IPS DF 6.9 (cell line): ENCODE measurements around the gene CCNF.

ENCODE experiments used
- DNase-seq: peaks from one replicate; pipeline ENCODE4 v3.0.0-alpha.2; 2013; ENCODE audit warnings: low read depth, low spot score
- H3K27ac ChIP-seq: one replicate; pipeline ENCODE4 v1.5.1; 2013; ENCODE audit warnings: low read length, control low read depth
- H3K27me3 ChIP-seq: 2 replicates; pipeline ENCODE4 v1.6.1; 2013; ENCODE audit warnings: mild to moderate bottlenecking, low read length; ENCODE audit not compliant: control insufficient read depth, insufficient read depth
- H3K36me3 ChIP-seq: 2 replicates; pipeline ENCODE4 v1.6.1; 2013; ENCODE audit warnings: low read length; ENCODE audit not compliant: control insufficient read depth, insufficient read depth
- H3K4me1 ChIP-seq: 2 replicates; pipeline ENCODE4 v1.6.1; 2013; ENCODE audit warnings: low read length; ENCODE audit not compliant: control insufficient read depth, insufficient read depth
- H3K4me3 ChIP-seq: 2 replicates; pipeline ENCODE4 v1.5.1; 2013; ENCODE audit warnings: mild to moderate bottlenecking, low read length
- H3K9me3 ChIP-seq: 2 replicates; pipeline ENCODE4 v1.6.1; 2013; ENCODE audit warnings: low read length, inconsistent platforms; ENCODE audit not compliant: control insufficient read depth, insufficient read depth
- WGBS: extraction: QIAGEN DNeasy Blood & Tissue Kit; methylation state at CpG from one replicate; pipeline ENCODE4 v1.1.7; 2013; ENCODE audit warnings: mixed read lengths, missing lambda C conversion rate; ENCODE audit not compliant: insufficient read length, insufficient coverage; 5-methylcytosine and 5-hydroxymethylcytosine counted together

CCNF gene

DNA sequence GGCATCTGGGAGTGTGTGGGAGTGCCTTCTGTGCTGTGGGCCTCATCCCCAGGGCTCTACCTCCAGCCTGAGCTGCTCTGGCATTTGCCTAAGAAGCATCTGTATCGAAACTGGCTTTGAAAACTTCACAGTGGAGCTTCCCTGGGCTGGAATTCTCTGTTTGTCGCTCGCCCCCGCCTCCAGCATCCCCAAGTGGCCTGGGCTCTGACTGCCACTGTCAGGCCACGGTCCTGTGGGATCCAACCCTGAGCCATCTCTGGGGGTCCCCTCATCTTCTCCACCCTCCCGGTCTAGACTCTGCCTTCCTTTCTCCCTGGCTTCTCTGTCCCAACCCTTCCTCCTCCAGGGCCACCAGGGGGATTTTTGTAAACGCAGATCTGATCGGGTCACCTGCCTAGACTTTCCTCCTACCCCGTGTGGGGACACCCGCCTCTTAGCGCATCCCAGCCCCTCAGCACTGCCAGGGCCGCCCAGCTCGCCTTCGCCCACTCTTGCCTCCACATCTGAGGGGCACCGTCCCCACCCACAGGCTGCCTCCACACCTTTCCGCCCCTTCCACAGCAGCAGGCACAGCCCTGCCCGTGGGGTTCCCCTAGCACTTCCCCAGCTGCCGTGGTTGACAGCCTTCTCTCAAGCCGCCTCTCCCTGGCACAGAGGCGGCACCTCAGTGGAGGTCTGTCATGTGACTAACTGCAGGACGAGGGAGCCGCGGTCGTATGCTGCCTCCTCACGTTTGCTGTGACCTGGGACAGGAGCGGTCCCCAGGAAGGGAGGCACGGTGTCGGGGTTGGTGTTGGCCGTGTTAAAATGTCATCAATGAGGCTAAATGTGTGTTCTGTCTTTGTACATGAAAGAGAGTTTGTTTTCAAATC, 57.6 kb downstream of the CCNF start:
- no CpG with 5 or more reads among the region's 29 CpGs for WGBS
- Histone ChIP-seq H3K36me3 (no peaks in the 10 kb centered on the region), H3K4me3 (no peak overlapping the region), H3K9me3 (no peaks in the 10 kb centered on the region), H3K27me3 (no peaks in the 10 kb centered on the region), H3K27ac (no peak overlapping the region), H3K4me1 (no peaks in the 10 kb centered on the region)
- DNase-seq: no peak

DNA sequence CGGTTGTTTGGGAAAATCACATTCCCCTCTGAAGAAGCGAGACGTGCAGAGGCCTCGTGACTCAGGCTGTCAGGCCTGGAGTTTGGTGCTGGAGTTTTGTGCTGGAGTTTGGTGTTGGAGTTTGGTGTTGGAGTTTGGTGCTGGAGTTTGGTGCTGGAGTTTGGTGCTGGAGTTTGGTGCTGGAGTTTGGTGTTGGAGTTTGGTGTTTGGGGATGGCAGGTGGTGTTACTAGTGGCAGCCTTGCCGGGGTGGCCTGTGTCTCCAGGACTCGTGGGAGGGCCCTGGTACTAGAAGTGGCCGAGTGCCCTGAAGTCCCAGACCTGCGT, 58.2 kb downstream of the CCNF start:
- H3K27ac ChIP-seq: no peak overlapping the region
- WGBS: no CpG with 5 or more reads among the region's 8 CpGs
- no peak for DNase-seq
- no peaks in the 10 kb centered on the region for H3K36me3 ChIP-seq
- H3K4me3 ChIP-seq: no peak overlapping the region
- H3K27me3 ChIP-seq: no peaks in the 10 kb centered on the region
- H3K9me3 ChIP-seq: no peaks in the 10 kb centered on the region
- no peaks in the 10 kb centered on the region for H3K4me1 ChIP-seq

- no peaks in the 10 kb centered on the region for H3K4me1 ChIP-seq
- no peak overlapping the region for H3K27ac ChIP-seq
- WGBS: no CpG with 5 or more reads among the region's 15 CpGs
- no peaks in the 10 kb centered on the region for H3K9me3 ChIP-seq
- H3K4me3 ChIP-seq: no peak overlapping the region
- no peaks in the 10 kb centered on the region for H3K36me3 ChIP-seq
- no peaks in the 10 kb centered on the region for H3K27me3 ChIP-seq
- no peak for DNase-seq
These were observed 58.8 kb downstream of the CCNF start for GRCh38 chr16:2487903-2488531.

DNA sequence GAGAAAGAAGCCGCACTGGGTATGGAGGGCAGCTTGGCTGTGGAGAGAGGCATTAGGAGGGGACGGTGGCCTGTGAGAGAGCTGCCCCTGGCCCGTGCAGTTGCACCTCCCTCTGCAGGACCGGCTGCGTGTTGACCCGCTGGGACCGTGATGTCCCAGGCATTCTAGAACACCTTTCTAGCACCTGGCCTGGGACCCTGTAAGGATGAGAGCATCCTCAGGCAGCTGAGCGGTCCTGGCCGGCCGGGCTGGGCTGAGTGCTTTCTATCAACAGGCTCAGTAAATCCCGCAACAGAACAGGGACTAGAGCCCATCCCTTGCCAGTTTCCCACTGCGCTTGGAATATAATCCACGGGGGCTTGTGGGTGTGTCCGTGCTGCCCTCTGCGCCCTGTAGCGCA, 60.3 kb downstream of the CCNF start:
- no peaks in the 10 kb centered on the region for H3K27me3 ChIP-seq
- no peaks in the 10 kb centered on the region for H3K4me1 ChIP-seq
- no CpG with 5 or more reads among the region's 16 CpGs for WGBS
- DNase-seq: no peak
- no peak overlapping the region for H3K27ac ChIP-seq
- no peak overlapping the region for H3K4me3 ChIP-seq
- H3K9me3 ChIP-seq: no peaks in the 10 kb centered on the region
- no peaks in the 10 kb centered on the region for H3K36me3 ChIP-seq

- no CpG with 5 or more reads among the region's 23 CpGs for WGBS
These were observed 61.2 kb downstream of the CCNF start for GRCh38 chr16:2490190-2491105.

GRCh38 chr16:2492292-2492691, 63.0 kb downstream of the CCNF start:
- Histone ChIP-seq H3K36me3 (peaks cover 11% of the 10 kb centered on the region), H3K27me3 (no peaks in the 10 kb centered on the region), H3K4me1 (no peaks in the 10 kb centered on the region), H3K27ac (no peak overlapping the region), H3K9me3 (no peaks in the 10 kb centered on the region), H3K4me3 (no peak overlapping the region)
- WGBS: no CpG with 5 or more reads among the region's 13 CpGs
- no peak for DNase-seq

More at GRCh38 chr16:2490190-2491105, 61.2 kb downstream of the CCNF start:
- Histone ChIP-seq H3K27ac (no peak overlapping the region), H3K27me3 (no peaks in the 10 kb centered on the region), H3K4me3 (no peak overlapping the region; the same call in 1 of the 2 replicates), H3K36me3 (no peaks in the 10 kb centered on the region), H3K4me1 (no peaks in the 10 kb centered on the region), H3K9me3 (no peaks in the 10 kb centered on the region)
- DNase-seq: no peak

- H3K27ac ChIP-seq: no peak overlapping the region
- no peaks in the 10 kb centered on the region for H3K27me3 ChIP-seq
- H3K9me3 ChIP-seq: no peaks in the 10 kb centered on the region
- no CpG with 5 or more reads among the region's 6 CpGs for WGBS
- H3K4me3 ChIP-seq: no peak overlapping the region
- peaks cover 16% of the 10 kb centered on the region for H3K36me3 ChIP-seq
- DNase-seq: no peak
- no peaks in the 10 kb centered on the region for H3K4me1 ChIP-seq
These were observed 64.4 kb downstream of the CCNF start for GRCh38 chr16:2493605-2494004.

DNA sequence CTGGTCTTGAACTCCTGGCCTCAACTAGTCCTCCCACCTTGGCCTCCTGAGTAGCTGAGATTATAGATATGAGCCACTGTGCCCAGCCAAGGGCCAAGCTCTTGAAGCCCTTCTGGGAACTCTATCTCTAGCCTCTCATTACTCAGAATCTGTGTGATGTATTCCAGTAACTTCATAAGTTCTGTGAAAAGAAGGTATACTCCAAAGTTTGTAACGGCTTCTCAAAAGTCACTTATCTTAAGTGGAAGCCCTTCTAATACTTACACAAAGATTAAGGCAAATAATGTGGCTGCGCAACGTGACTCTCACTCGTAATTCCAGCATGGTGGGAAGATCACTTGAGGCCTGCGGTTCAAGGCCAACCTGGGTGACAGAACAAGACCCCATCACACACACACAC, 65.4 kb downstream of the CCNF start:
- no CpG with 5 or more reads among the region's 5 CpGs for WGBS

DNA sequence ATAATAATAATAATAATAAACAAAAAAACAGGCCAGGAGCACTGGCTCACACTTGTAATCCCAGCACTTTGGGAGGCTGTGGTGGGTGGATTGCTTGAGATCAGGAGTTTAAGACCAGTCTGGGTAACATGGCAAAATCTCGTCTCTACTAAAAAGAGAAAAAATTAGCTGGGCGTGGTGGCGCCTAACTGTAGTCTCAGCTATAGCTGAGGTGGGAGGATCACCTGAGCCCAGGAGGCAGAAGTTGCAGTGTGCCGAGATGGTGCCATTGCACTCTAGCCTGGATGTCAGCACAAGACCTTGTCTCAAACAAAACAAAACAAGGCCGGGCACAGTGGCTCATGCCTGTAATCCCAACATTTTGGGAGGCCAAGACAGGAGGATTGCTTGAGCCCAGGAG, 65.8 kb downstream of the CCNF start:
- Histone ChIP-seq H3K36me3 (peaks cover 22% of the 10 kb centered on the region), H3K27me3 (no peaks in the 10 kb centered on the region), H3K27ac (no peak overlapping the region), H3K4me1 (no peaks in the 10 kb centered on the region), H3K4me3 (no peak overlapping the region), H3K9me3 (no peaks in the 10 kb centered on the region)
- WGBS: no CpG with 5 or more reads among the region's 5 CpGs
- DNase-seq: no peak

More for the DNA sequence above, 65.4 kb downstream of the CCNF start:
- H3K4me1 ChIP-seq: no peaks in the 10 kb centered on the region
- H3K4me3 ChIP-seq: no peak overlapping the region
- no peak for DNase-seq
- H3K27me3 ChIP-seq: no peaks in the 10 kb centered on the region
- H3K36me3 ChIP-seq: peaks cover 22% of the 10 kb centered on the region
- no peak overlapping the region for H3K27ac ChIP-seq
- no peaks in the 10 kb centered on the region for H3K9me3 ChIP-seq
